ENCODE measurements around the gene TPST1. TPM values are rescaled to one million over a fixed set of nuclear protein-coding genes. Genes with fewer than 3 reads are reported as not detected.

The TPST1 gene
- total and polyA plus RNA-seq, 2 of the 8 experiments (the other 6 are each of a cell fraction or from before 2014, with no cell fraction given) = 8.2 to 18.4 TPM

DNA sequence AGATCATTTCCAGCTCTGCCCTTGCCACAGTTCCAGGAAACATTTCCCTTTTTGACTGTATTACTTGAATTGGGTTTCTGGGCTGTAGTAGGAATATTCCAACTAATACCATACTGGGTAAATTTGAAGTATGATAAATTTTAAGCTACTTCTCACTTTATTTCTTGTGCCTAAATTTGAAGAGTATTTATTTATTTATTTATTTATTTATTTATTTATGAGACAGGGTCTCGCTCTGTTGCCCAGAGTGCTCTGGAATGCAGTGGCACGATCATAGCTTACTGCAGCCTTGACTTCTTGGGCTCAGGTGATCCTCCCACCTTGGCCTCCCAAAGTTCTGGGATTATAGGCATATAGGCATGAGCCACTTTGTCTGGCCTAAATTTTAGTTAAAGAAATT lies 105.5 kb downstream of the TPST1 start (continued):
- TF ChIP-seq, protein P1, sequence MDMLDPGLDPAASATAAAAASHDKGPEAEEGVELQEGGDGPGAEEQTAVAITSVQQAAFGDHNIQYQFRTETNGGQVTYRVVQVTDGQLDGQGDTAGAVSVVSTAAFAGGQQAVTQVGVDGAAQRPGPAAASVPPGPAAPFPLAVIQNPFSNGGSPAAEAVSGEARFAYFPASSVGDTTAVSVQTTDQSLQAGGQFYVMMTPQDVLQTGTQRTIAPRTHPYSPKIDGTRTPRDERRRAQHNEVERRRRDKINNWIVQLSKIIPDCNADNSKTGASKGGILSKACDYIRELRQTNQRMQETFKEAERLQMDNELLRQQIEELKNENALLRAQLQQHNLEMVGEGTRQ (IDR thresholded peaks at IDR 0.05; ENCODE audit: low read length) = no peak
- no peak for TF ChIP-seq SP4 (IDR thresholded peaks at IDR 0.05; ENCODE audit: low read length)
- no peak for TF ChIP-seq TAF1 (IDR thresholded peaks at IDR 0.05; ENCODE audit: low read depth, low read length)
- no peak for TF ChIP-seq KDM1A (IDR thresholded peaks at IDR 0.05; ENCODE audit: borderline replicate concordance, low read length)
- TF ChIP-seq BCL11A (IDR thresholded peaks at IDR 0.05; ENCODE audit: low read depth in 2 of 2, low read length in 2 of 2) = no peak
- TF ChIP-seq BRCA1 (IDR thresholded peaks at IDR 0.05; ENCODE audit: low read depth, low read length) = no peak
- no peak for TF ChIP-seq TCF12 (IDR thresholded peaks at IDR 0.05; ENCODE audit: low read depth, low read length)

All from H1 (cell line).